ENCODE results near the gene ACKR1.

DNA sequence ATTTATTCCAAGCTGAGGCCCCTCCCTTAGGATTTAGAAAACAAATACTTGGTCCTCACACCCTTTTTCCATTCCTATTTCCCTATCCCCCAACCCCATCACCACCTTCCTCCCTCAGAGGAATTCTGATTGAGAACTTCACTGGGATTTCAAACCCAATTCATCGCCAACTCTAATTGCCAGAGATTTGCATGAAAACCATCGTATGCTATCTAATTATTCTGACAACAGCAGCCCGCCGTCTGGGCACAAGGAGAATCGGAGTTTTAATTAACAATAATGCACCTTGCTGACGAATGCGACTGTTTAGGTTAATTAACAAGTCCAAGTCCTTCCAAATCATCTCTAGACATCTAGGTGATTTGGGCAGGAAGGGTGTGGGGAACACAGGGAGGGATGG is 4.4 kb downstream of the ACKR1 start:
- TF ChIP-seq, protein P1, sequence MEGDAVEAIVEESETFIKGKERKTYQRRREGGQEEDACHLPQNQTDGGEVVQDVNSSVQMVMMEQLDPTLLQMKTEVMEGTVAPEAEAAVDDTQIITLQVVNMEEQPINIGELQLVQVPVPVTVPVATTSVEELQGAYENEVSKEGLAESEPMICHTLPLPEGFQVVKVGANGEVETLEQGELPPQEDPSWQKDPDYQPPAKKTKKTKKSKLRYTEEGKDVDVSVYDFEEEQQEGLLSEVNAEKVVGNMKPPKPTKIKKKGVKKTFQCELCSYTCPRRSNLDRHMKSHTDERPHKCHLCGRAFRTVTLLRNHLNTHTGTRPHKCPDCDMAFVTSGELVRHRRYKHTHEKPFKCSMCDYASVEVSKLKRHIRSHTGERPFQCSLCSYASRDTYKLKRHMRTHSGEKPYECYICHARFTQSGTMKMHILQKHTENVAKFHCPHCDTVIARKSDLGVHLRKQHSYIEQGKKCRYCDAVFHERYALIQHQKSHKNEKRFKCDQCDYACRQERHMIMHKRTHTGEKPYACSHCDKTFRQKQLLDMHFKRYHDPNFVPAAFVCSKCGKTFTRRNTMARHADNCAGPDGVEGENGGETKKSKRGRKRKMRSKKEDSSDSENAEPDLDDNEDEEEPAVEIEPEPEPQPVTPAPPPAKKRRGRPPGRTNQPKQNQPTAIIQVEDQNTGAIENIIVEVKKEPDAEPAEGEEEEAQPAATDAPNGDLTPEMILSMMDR (conservative IDR thresholded peaks at IDR 0.05 in 1 of 2, IDR thresholded peaks at IDR 0.05 in 1 of 2; ENCODE audit: extremely low read depth in 1 of 2, insufficient read depth in 1 of 2, low read depth in 1 of 2, low read length in 2 of 2), result no peak
- no peak for TF ChIP-seq EZH2 (IDR thresholded peaks at IDR 0.05; ENCODE audit: borderline replicate concordance, low read length)
